Activated CD4-positive, alpha-beta T cell treated with anti-CD3 and anti-CD28 coated beads, Interleukin-2, amount 10 ng/mL, durations not matched to agents 24 days and 14 days (primary cell): ENCODE data around the gene AKAP13. TPM values are rescaled to one million over a fixed set of nuclear protein-coding genes. Genes with fewer than 3 reads are reported as not detected.

ENCODE experiments used
- DNase-seq: peaks from one replicate; pipeline ENCODE4 v3.0.0; 2022
- H3K27ac Mint-ChIP-seq: one replicate; pipeline ENCODE4 v1.8.0; 2022; ENCODE audit warnings: mild to moderate bottlenecking, mixed read lengths
- H3K27me3 Mint-ChIP-seq: one replicate; pipeline ENCODE4 v1.8.0; 2022; ENCODE audit warnings: mixed read lengths
- H3K36me3 Mint-ChIP-seq: one replicate; pipeline ENCODE4 v1.8.0; 2022; ENCODE audit warnings: low read depth, mild to moderate bottlenecking, mixed read lengths
- H3K4me1 Mint-ChIP-seq: one replicate; pipeline ENCODE4 v1.8.0; 2021; ENCODE audit warnings: mixed read lengths
- H3K4me3 Mint-ChIP-seq: one replicate; pipeline ENCODE4 v1.8.0; 2022; ENCODE audit warnings: mild to moderate bottlenecking, moderate library complexity, mixed read lengths
- H3K9me3 Mint-ChIP-seq: one replicate; pipeline ENCODE4 v1.8.0; 2021; ENCODE audit warnings: mixed read lengths
- intact Hi-C: fragments of 100-400 bp; cut with micrococcal nuclease; formaldehyde crosslinking; loops from one replicate; pipeline ENCODE4 v1.15.1; 2023
- total RNA-seq: library from RNA; stranded (reverse); gene quantifications from 2 replicates; pipeline ENCODE4 v1.2.3, GENCODE V29; 2022

Gene AKAP13
- total RNA-seq, 1 donor from 2014 or later = 71.3 TPM

DNA sequence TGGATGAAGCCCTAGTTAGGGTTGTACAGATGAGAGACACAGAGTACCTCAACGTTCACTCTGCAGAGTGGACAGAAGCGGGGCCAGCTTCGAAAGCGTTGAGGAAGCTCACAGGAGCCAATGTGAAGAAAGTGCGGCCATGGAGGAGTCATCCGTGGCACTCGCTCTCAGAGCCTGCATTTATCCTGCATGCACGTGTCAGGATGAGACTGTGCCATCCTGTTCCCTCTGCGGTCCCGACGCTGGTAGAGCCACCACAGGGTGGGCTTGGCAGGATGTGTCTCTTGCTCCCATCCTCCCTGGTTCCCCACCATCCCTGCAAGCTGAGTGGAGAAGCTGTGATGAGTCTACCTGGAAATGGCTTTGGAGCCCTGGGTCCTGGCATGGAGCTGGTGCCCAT, 375.1 kb downstream of the AKAP13 start:
- no peak overlapping the region for H3K27ac Mint-ChIP-seq
- no peak for DNase-seq
- no peaks in the 10 kb centered on the region for H3K9me3 Mint-ChIP-seq
- intact Hi-C loops = no loop called here
- H3K27me3 Mint-ChIP-seq = no peaks in the 10 kb centered on the region
- peaks cover 3% of the 10 kb centered on the region for H3K4me1 Mint-ChIP-seq
- H3K4me3 Mint-ChIP-seq = no peak overlapping the region
- peaks cover 4% of the 10 kb centered on the region for H3K36me3 Mint-ChIP-seq

DNA sequence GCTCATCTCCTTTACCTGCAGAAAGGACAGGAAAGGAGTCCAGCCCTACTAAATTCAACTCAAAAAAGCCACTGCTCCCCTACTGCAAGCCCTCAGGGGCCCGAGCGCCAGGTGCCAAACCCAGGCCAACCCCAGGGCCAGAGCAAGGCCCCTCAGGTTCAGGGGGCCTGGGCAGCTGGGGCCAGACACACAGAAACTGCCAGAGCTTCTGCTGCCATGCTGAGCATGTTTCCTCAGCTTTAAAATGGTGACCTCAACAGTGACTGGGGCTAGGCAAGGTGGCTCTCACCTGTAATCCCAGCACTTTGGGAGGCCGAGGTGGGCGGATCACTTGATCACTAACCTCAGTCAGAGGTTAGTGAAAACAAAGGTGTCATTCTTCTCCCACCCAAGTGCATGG, 375.5 kb downstream of the AKAP13 start:
- intact Hi-C loops = no loop called here
- no peaks in the 10 kb centered on the region for H3K9me3 Mint-ChIP-seq
- H3K27ac Mint-ChIP-seq = no peak overlapping the region
- H3K36me3 Mint-ChIP-seq = peaks cover 4% of the 10 kb centered on the region
- peaks cover 3% of the 10 kb centered on the region for H3K4me1 Mint-ChIP-seq
- no peaks in the 10 kb centered on the region for H3K27me3 Mint-ChIP-seq
- no peak for DNase-seq
- H3K4me3 Mint-ChIP-seq = no peak overlapping the region

DNA sequence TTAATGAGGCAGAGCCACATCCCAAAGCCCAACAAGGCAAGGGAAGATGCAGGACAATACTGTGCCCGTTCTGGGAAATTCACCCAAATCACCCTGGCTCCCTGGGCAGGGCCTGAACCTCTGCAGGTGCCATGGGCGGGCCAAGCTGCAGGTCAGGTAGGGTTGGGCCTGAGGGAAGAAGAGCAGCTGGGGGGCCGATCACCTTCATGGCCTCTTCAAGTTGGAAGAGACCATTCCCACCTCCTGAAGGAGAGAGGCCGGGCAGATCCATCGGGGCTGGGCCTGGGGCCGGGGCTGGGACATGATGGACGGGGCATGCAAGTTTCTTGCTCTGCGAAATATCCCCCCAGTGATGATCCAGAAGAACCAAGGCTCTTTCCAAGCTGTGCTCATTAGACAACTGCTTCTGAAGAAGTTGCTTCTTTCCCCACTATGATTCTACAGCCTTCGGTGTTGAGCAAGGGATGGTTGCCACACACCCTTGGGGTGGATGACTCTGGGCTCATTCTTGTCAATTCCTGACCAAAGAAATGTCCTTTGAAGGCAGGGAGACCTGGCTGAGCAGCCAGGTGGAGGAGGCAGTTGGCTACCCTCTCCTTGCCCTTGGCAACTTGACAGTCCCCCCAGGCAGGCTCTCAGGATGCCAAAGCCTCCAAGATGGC, 376.1 kb downstream of the AKAP13 start:
- Mint-ChIP-seq H3K9me3 (no peaks in the 10 kb centered on the region), H3K27me3 (no peaks in the 10 kb centered on the region), H3K4me3 (no peak overlapping the region), H3K36me3 (peaks cover 4% of the 10 kb centered on the region), H3K27ac (no peak overlapping the region), H3K4me1 (peaks cover 3% of the 10 kb centered on the region)
- intact Hi-C loops = no loop called here
- no peak for DNase-seq

DNA sequence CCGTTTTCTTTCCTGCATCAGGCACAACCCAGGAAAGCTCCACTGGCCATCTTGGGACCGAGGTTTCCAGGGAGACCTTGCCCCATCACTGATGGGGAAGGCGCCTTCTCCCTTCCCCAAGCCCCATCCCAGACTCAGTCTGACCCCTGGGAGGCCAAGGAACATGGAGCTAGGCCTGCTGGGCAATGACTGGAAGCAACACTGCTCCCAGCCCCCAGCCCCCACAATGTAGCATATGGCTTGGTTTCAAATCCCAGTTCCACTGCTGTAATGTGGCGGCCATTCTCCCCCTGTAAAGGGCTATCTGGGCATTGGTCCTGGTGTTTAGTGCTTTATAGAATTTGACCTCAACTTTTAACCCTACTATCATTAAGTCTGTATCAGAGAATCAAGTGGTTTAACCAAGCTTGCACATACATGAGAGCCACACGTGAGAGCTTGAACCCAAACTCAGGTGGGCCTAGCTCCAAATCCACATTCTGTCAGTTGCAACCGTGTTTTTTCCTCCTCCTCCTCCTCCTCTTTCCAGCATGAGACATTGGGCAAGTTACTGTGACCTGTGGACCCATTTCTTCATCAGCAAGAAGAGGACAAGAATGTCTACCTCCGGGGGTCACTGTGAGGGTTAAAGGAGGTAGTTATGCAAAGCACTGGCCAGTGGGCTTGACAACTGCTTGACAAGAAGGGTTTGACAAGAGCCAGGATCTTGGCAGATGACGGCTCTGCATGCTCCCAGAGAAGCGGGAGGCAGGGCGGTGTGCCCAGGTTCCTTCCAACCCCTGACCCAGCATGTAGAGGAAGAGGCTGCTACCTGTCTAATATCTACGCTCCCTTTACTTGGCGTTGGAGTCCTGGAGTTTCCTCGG, 376.9 kb downstream of the AKAP13 start:
- peaks cover 4% of the 10 kb centered on the region for H3K36me3 Mint-ChIP-seq
- no peaks in the 10 kb centered on the region for H3K9me3 Mint-ChIP-seq
- H3K27ac Mint-ChIP-seq = no peak overlapping the region
- no peaks in the 10 kb centered on the region for H3K27me3 Mint-ChIP-seq
- DNase-seq = no peak
- H3K4me3 Mint-ChIP-seq = no peak overlapping the region
- intact Hi-C loops = no loop called here
- peaks cover 3% of the 10 kb centered on the region for H3K4me1 Mint-ChIP-seq

- Mint-ChIP-seq H3K4me1 (no peaks in the 10 kb centered on the region), H3K9me3 (no peaks in the 10 kb centered on the region), H3K4me3 (no peak overlapping the region), H3K27ac (no peak overlapping the region), H3K27me3 (no peaks in the 10 kb centered on the region), H3K36me3 (peaks cover 2% of the 10 kb centered on the region)
- no peak for DNase-seq
- intact Hi-C loops = no loop called here
These were observed 377.7 kb downstream of the AKAP13 start for GRCh38 chr15:85757939-85758654.

GRCh38 chr15:85758655-85758978, 378.2 kb downstream of the AKAP13 start:
- no peak overlapping the region for H3K27ac Mint-ChIP-seq
- H3K4me3 Mint-ChIP-seq = no peak overlapping the region
- H3K4me1 Mint-ChIP-seq = no peaks in the 10 kb centered on the region
- intact Hi-C loops = no loop called here
- H3K27me3 Mint-ChIP-seq = no peaks in the 10 kb centered on the region
- DNase-seq = no peak
- peaks cover 2% of the 10 kb centered on the region for H3K36me3 Mint-ChIP-seq
- H3K9me3 Mint-ChIP-seq = no peaks in the 10 kb centered on the region

DNA sequence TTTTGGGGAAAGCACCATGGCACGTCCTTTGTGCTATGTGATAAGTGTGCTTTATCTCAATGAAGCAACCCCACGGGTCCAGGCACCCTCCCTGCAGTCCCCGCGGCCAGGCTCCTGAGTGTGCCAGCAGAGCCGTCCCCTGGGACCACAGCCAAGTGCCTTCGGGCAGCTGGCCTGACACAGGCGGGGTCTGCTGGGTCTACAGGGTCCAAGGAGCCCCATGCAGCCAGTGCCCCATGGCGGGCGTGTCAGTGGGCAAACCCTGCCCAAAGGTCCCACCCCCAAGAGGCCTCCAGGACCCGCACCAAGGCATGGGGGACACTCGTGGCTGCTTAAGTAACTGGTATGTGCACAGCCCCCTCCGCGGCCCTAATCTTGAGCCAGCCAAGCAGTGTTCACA, 379.0 kb downstream of the AKAP13 start:
- H3K4me3 Mint-ChIP-seq = no peak overlapping the region
- no peak overlapping the region for H3K27ac Mint-ChIP-seq
- H3K9me3 Mint-ChIP-seq = no peaks in the 10 kb centered on the region
- no peak for DNase-seq
- no peaks in the 10 kb centered on the region for H3K4me1 Mint-ChIP-seq
- intact Hi-C loops = no loop called here
- no peaks in the 10 kb centered on the region for H3K27me3 Mint-ChIP-seq
- H3K36me3 Mint-ChIP-seq = peaks cover 2% of the 10 kb centered on the region

DNA sequence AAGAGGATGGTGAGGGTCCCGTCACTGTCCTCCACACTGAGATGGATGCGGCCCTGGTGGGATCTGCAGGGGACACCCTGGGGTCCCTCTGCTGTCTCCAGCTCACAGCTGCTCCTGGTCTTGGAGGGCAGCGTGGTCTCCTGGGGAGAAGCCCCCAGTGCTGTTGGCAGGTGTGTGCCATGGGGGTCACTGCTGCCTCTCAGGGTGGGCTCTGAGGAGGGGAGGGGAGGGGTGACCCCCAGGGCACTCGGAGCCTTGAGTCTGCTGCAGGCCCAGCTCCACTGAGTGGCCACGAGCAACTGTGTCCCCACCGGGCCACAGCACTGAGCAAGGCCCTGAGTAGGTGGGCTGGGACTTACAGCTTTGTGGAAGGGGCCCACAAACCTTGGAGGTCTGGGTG, 379.6 kb downstream of the AKAP13 start:
- intact Hi-C loops = no loop called here
- Mint-ChIP-seq H3K9me3 (no peaks in the 10 kb centered on the region), H3K27me3 (no peaks in the 10 kb centered on the region), H3K4me1 (no peaks in the 10 kb centered on the region), H3K36me3 (peaks cover 2% of the 10 kb centered on the region), H3K4me3 (no peak overlapping the region), H3K27ac (no peak overlapping the region)
- DNase-seq = no peak

GRCh38 chr15:85760531-85761371, 380.3 kb downstream of the AKAP13 start:
- H3K4me3 Mint-ChIP-seq = no peak overlapping the region
- peaks cover 2% of the 10 kb centered on the region for H3K36me3 Mint-ChIP-seq
- H3K27me3 Mint-ChIP-seq = no peaks in the 10 kb centered on the region
- no peaks in the 10 kb centered on the region for H3K9me3 Mint-ChIP-seq
- intact Hi-C loops = no loop called here
- no peak for DNase-seq
- H3K4me1 Mint-ChIP-seq = no peaks in the 10 kb centered on the region
- no peak overlapping the region for H3K27ac Mint-ChIP-seq

DNA sequence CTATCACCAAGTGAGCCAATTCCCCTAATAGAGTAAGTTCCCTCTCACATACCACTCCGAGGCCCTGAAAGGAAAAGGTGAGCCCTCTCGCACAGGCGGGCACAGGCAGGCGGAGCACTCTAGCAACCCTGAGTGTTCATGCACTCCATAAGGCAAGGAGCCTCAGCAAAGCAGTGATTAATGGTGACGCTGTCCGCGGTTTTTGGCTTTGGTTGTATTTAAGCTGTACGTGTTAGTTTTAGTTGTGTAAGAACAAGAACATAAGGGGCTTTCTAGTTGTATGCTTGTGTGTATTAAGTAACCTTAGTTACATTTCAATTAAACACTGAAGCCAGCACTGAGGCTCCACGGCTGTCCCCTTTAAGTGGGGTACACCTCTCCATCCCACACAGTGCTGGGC, 381.2 kb downstream of the AKAP13 start:
- peaks cover 2% of the 10 kb centered on the region for H3K36me3 Mint-ChIP-seq
- H3K4me3 Mint-ChIP-seq = no peak overlapping the region
- intact Hi-C loops = no loop called here
- H3K9me3 Mint-ChIP-seq = no peaks in the 10 kb centered on the region
- no peaks in the 10 kb centered on the region for H3K27me3 Mint-ChIP-seq
- no peak overlapping the region for H3K27ac Mint-ChIP-seq
- no peaks in the 10 kb centered on the region for H3K4me1 Mint-ChIP-seq
- DNase-seq = no peak

DNA sequence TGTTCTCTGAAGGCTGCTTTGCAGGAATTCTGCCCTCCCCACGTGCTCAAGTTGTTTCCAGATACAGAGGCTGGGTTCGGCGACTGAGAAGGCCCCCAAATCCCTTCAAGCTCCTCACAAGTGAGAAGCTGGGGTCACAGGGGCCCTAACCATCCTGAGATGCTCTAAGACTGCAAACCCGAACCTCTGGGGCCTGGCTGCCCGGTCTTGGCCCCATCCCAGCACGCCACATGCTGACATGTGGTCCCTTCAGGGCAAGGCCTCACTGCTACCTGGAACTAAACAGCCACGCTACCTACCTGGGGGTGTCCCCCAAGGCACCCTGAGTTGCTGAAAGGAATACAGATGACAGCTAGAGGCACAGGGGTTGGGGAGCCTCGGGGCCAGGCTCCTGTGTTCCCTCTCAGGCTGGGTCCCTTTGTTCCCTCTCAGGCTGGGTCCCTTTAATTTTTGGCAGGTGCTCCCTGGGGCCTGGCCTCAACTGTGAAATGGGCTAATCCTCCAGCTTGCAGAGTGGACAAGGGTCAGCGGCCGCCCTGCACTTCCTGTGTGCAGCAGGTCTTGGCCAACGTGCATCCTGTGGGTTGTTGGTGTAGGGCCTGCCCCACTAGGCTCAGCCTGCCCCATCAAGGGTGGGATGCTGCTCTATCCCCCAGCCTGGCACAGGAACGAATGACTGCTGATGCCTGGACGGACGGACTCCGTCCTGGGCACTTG, 381.8 kb downstream of the AKAP13 start:
- H3K36me3 Mint-ChIP-seq = peaks cover 2% of the 10 kb centered on the region
- DNase-seq = no peak
- H3K4me3 Mint-ChIP-seq = no peak overlapping the region
- H3K9me3 Mint-ChIP-seq = no peaks in the 10 kb centered on the region
- intact Hi-C loops = no loop called here
- H3K27me3 Mint-ChIP-seq = no peaks in the 10 kb centered on the region
- no peak overlapping the region for H3K27ac Mint-ChIP-seq
- H3K4me1 Mint-ChIP-seq = no peaks in the 10 kb centered on the region

DNA sequence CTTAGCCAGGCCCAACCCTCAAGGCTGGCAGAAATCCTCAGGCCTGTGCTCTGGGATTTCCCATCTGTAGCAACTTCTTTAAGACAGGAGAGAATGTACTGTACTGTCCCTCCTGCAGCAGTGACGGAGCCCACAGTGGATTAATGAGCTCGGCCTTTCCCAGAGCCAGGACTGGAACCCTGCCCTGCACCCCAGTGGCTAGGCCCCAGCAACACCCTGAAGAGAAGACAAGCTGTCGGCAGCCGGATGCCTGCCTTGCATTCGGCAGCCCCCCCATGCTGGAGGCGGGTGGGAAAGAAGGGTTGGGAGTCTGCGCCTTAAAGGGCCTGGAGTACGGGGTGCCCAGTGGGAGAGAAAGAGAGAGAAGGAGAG, 382.3 kb downstream of the AKAP13 start:
- H3K9me3 Mint-ChIP-seq = no peaks in the 10 kb centered on the region
- DNase-seq = no peak
- no peak overlapping the region for H3K4me3 Mint-ChIP-seq
- no peaks in the 10 kb centered on the region for H3K27me3 Mint-ChIP-seq
- no peaks in the 10 kb centered on the region for H3K4me1 Mint-ChIP-seq
- intact Hi-C loops = no loop called here
- no peak overlapping the region for H3K27ac Mint-ChIP-seq
- peaks cover 2% of the 10 kb centered on the region for H3K36me3 Mint-ChIP-seq

- no peak overlapping the region for H3K4me3 Mint-ChIP-seq
These were observed 382.8 kb downstream of the AKAP13 start for GRCh38 chr15:85763157-85763556.

More at GRCh38 chr15:85763157-85763556, 382.8 kb downstream of the AKAP13 start:
- Mint-ChIP-seq H3K27me3 (no peaks in the 10 kb centered on the region), H3K27ac (no peak overlapping the region), H3K9me3 (no peaks in the 10 kb centered on the region), H3K4me1 (no peaks in the 10 kb centered on the region), H3K36me3 (no peaks in the 10 kb centered on the region)
- DNase-seq = no peak
- intact Hi-C loops = no loop called here
